ENCODE measurements around the gene C18orf63.

Gene C18orf63

GRCh38 chr18:74331404-74331803, 15.8 kb downstream of the C18orf63 start:
- DNase-seq: no peak

- no peak for DNase-seq
These were observed 17.5 kb downstream of the C18orf63 start for GRCh38 chr18:74333091-74333490.

DNA sequence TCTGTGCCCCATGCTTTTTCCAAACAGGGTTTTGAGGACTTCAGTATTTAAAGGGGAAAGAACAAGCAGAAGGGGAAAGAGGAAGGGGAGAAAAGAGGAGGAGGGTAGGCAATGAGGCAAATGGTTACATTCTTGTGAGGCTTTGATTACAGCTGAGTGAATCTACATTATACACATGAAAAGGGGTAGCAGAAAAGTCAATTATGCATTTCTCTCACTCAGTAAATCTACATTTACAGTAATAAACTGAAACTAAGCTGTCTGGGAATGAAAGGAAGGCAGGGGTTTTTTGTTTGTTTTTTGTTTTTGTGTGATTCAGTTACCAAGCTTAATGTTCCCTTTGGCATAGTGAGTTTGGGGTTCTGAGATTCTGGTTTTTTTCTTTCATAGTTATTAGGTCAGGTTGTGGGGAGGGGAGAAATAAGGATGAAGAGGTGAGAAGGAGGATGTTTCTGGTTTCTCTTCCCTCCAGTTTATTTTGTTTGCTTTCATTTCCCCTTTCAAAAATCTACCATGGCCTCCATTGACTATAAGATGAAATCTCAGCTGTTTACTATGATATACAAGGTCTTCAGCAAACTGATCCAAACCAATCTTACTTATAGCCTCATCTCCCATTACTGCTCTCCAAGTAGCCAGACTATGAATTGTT, 18.7 kb downstream of the C18orf63 start:
- DNase-seq: no peak

DNA sequence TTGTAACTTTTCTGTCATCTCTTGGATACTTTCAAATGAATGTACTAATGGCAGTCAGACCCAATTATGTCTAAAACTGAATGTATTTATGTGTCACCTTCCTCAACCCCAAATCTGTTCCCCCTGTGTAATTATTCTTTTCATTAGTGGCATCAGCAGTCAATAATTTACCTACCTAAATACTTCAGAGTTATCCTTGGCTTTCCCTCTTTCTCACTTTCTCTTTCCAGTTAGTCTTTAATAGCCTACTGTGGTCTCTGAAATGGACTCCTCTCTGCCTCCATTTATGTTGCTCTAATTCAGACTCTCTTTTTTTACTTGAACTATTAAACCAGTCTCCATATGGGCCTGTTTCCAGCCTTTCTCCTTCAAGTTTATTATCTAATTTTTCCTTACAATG, 21.0 kb downstream of the C18orf63 start:
- no peak for DNase-seq

- no peak for DNase-seq
These were observed 21.7 kb downstream of the C18orf63 start for GRCh38 chr18:74337155-74337911.

DNA sequence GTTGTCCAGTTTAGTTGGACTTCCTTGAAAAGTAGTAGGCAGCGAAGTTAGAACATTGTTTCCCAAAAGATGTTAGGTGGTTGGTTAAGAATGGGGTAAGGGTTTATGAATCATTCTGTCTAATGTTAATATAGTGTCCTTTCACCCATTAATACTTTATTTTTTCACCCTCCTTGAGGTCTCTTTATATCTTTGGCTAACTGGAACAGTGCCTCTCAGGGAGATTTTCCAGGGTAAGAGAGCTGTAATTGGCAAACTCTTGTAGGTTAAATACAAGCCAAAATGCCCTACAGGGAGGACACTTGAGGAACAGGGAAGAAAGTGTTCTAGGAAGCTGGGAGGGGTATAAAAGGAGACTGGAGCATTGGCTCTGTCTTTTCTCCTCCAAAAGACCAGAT, 22.3 kb downstream of the C18orf63 start:
- no peak for DNase-seq

- DNase-seq: no peak
These were observed 26.9 kb downstream of the C18orf63 start for GRCh38 chr18:74342416-74343043.

DNA sequence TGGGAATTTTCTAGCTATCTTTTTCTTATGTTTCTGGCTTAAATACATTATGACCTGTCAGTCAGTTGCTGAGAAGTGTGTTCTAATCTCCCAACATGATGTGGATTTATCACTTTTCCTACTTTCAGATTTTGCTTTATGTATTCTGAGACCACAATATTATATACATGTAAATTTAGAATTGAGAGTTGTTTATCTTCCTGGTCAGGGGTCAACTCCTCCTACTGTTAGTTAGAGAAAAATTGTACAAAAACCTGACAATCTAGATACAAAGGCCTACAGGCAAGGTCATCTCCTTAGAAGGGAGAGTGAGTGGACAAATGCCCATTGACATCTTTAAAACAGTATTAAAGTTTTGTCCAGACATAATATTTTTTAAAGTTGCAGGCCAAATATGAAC, 30.6 kb downstream of the C18orf63 start:
- no peak for DNase-seq

DNA sequence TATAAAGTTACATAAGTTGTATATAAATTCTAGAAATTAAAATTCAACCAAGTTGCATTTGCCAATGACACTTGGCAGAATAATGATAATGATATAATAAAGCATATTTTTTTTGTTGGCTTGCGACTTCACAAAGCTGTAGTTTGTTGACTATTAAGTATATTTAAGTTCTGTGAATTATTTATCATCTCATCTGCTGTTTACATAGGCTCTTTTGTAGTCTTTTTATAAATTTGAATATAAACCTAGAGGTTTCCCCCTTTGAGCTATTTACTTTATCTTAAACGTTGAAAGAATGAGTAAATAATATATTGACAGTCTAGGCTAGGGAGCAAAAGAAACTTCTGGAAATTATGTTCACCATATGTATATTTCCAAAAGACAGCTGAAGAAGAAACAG, 32.9 kb downstream of the C18orf63 start:
- no peak for DNase-seq

- no peak for DNase-seq
These were observed 35.7 kb downstream of the C18orf63 start for GRCh38 chr18:74351354-74351753.

DNA sequence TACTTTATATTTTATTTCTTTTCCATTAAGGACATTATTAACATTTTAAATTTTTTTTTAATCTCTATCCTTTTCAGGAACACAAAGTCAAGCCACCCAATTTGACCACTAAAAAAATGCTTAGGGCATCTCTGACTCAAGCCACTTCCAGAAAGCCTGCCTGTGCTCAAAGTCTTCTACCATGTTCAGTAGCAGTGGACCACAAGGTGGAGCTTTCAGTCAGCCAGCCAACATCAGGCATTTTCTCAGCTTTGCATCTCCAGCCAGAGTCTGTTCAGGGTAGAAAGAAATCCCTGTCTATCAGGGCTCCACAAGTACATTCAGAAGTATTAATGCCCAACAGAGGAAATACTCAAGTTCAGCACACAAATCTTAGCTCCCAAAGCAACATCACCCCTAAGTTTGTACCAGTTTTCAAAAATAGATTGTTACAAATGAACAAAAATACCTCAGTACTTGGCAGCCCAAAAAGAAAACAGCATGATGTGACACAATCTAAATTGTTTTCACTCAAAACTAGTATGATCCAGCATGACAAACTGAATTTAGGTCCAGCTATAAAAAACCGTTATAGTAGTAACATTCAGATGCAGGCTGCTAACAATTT, 37.6 kb downstream of the C18orf63 start:
- DNase-seq: peak; percentile 60

DNA sequence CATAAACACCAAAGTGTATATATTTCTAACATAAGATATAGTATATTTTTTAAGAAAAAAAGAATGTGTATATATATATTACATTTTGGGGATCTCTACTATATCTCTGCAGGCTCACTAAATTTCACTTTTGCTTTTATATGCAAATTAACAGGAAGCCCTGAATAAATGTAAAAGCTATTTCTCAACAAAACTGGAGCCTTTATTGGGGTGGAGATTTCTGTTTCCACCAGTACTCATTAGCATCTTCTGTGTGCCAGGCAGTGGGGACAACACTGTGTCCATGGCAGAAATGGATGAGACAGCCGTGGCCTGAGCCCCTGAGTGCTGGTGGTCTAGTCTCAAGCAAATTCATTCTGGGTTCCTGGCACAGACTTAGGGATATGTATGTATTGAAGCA, 41.3 kb downstream of the C18orf63 start:
- no peak for DNase-seq

DNA sequence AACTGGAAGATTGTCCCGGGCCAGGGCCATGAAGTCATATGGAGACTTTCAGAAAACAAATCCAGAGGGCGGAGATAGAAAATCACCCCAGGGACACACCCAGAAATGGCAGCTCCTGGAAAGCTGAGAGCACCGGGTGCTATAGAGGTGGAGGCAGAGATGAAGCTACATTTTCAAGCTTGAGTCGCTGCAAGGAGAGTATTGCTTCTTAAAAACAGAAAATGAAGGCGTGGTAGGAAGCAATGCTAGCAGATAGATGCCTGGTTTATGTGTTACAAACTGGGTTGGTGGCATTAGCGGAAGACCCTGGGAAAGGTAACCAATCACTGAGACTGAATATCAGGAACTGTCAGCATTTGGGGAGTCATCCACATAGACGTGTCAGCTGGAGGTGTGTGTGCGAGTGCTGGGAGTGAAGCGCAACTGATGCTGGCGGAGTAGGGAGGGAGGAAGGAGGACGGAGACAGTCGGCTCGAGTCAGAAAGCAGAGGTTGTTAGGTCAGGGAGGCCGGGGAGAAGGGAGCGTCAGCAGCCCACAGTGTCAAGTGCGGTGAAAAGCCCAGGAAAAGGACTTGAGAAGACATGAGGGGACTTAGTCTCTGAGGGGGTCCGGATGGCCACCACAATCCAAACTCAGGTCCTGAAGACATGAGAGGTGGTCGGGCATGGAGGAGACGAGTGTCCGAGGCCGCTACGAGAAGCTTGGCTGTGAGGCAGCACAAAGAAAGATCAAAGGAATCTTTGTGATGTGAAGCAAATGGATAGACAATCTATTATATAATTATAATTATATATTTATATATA, 45.4 kb downstream of the C18orf63 start:
- no peak for DNase-seq

DNA sequence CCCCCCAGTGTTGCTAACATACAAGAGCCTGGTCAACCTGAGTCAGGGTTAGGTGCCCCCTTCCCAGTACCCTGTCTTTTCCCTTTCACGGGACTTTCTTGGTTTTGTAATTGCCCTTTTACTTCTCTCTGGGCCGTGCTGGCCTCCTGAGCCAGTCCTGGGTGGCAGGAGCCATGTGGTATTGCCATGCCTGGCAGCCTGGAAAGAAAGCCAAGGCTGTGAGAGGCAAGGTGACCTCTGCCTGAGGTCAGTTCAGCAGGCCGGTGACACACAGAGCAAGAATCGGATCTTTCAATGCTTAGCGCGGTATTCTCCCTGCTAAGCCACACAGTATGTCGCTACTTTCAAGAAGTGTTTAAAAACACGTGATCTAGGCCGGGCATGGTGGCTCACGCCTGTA, 52.3 kb downstream of the C18orf63 start:
- DNase-seq: no peak

DNA sequence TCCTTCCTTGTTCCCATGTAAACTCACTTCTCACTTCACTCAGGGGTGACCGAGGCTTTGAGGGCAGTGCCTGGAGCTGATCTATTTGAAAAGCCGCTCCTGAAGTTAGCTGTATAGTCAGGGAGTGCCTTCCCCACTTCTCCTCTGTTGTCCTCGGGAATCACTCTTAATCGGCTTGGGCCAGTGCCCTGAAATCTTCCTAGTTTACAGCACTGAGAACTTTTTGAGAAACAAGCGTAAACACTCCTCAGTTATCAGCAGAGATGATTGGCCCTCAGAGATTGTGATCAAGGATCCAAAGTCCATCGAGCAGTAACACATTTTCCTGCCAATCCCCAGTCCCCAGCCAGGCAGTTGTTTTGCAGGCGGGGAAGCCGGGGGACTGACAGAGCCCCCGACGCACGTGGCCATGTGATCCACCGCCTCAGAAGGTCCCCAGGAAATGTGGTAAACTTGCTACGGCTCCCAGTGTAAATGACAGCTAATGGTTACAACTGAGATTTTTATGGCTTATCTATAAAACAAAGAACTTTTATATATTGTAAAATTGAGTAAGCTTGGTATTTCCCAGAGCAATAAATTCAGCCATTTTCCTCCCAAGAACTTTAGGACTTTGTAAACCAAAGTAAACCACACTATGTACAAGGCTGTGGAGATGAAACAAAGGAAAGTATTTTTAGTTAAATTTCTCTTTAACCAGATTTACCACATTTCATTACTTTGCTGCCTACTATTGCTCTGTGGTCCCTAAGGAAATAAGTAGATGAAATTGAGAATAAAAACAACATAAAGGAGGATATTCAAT, 53.5 kb downstream of the C18orf63 start:
- DNase-seq: no peak

DNA sequence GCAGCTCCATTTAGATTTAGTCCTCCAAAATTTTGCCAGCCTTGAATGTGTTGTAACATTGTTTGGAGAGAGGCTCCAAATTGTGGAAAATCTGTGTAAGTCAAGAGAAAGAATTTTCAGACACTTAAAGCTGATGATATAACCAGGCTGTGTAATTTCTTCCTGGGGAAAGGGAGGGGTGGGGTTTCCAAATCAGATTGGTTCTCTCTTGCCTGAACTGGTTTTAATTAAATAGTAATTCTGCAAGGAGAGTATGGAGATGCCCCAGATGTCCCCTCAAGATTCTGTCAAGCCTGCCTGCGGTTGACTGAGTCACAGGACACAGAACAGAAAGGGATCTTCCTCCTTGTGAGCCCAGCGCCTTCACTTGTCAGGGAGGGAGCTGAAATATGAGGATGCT, 54.5 kb downstream of the C18orf63 start:
- no peak for DNase-seq

GRCh38 chr18:74373428-74373827, 57.8 kb downstream of the C18orf63 start:
- peak; percentile 75 for DNase-seq

DNA sequence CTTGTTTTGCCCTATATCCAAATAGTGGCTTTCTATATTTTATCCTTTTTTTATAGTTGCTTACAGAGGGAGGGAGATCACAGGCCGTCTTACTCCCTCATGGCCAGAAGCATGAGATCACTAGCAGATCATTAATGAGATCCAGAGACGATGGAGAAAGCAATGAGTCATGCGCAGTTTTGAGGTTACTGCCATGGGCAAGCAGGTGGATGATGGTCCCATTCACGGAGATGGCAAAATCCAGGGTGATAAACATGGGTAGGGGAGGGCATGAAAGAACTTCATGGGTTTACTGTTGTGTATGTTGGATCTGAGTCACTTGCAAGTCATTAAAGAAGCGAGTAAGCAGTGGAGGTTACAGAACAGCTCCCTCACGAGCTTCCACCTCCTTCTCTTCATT, 60.4 kb downstream of the C18orf63 start:
- DNase-seq: no peak

GRCh38 chr18:74376523-74376922, 60.9 kb downstream of the C18orf63 start:
- no peak for DNase-seq

GRCh38 chr18:74377776-74378175, 62.1 kb downstream of the C18orf63 start:
- DNase-seq: no peak

DNA sequence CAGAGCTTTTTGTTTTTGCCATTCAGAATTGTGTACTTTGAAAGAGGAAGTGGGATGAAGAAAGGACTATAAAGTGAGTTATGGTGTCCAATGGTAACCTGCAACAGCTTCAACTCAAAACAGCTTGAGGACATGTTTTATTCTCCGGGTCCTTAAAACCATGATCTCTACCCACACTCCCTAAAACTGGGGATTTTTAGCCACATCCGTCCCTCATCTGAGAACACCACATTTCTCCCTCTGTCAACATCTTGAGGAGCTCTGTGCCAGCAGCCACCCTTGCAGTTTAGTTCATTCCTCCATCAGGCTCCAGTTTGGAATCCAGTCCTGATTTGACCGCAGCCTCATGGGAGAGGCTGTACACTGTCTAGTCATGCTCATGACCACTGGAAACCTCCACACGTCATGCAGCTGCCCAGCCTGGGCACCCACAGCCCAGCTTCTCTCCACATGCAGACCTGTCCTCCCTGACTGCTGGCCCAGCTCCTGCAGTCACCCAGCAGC, 62.6 kb downstream of the C18orf63 start:
- DNase-seq: no peak

DNA sequence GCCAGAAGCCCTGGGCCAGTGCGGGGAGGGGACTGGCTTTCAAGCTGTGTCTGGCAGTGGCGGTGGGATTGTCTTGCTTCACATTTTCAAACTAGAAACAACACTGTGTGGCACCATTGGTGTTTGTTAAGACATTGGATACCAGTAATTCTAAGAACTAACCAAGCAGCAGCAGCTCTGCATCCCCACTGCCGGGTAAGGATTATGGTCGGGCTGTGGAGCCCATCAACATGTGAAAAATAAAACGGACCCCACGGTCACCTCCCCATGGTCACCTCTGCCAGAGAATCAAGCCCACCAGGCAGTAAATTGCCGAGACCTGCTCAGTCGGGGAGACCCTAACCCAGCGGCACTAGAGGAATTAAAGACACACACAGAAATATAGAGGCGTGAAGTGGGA, 65.3 kb downstream of the C18orf63 start:
- DNase-seq: no peak
